Progenitor cell of endocrine pancreas (in vitro differentiated cells): Measurements from ENCODE around the gene SRPK2. TPM values are rescaled to one million over a fixed set of nuclear protein-coding genes. Genes with fewer than 3 reads are reported as not detected.

Source experiments
- DNase-seq: peaks from one replicate; pipeline ENCODE4 v3.0.0; 2021; ENCODE audit warnings: low spot score; ENCODE audit not compliant: unreplicated experiment
- H3K27ac Mint-ChIP-seq: 2 replicates; pipeline ENCODE4 v1.8.0; 2021; ENCODE audit warnings: mild to moderate bottlenecking, moderate library complexity, mixed read lengths
- H3K27me3 Mint-ChIP-seq: 2 replicates; pipeline ENCODE4 v1.8.0; 2021; ENCODE audit warnings: mixed read lengths
- H3K36me3 Mint-ChIP-seq: 2 replicates; pipeline ENCODE4 v1.8.0; 2022; ENCODE audit warnings: mixed read lengths; ENCODE audit not compliant: insufficient read depth
- H3K4me1 Mint-ChIP-seq: 2 replicates; pipeline ENCODE4 v1.8.0; 2021; ENCODE audit warnings: low read depth, mixed read lengths
- H3K4me3 Mint-ChIP-seq: 2 replicates; pipeline ENCODE4 v1.8.0; 2021; ENCODE audit warnings: low read depth, mild to moderate bottlenecking, moderate library complexity, mixed read lengths
- H3K9me3 Mint-ChIP-seq: 2 replicates; pipeline ENCODE4 v1.8.0; 2021; ENCODE audit warnings: low read depth, mixed read lengths
- total RNA-seq: library from RNA; stranded (reverse); gene quantifications from 2 replicates; pipeline ENCODE4 v1.2.1, GENCODE V29; 2021
- TF ChIP-seq, protein P1 (sequence below): fragments of 200-600 bp; sonication (generic); IDR thresholded peaks from one replicate; pipeline ENCODE4 v1.5.0; 2021; ENCODE audit warnings: antibody characterized with exemption, mild to moderate bottlenecking; ENCODE audit not compliant: unreplicated experiment

SRPK2 gene
- total RNA-seq, 1 donor from 2014 or later, result 78.8 TPM

GRCh38 chr7:105389088-105389650 lies 448 bp upstream of the SRPK2 start:
- TF ChIP-seq, protein P1, sequence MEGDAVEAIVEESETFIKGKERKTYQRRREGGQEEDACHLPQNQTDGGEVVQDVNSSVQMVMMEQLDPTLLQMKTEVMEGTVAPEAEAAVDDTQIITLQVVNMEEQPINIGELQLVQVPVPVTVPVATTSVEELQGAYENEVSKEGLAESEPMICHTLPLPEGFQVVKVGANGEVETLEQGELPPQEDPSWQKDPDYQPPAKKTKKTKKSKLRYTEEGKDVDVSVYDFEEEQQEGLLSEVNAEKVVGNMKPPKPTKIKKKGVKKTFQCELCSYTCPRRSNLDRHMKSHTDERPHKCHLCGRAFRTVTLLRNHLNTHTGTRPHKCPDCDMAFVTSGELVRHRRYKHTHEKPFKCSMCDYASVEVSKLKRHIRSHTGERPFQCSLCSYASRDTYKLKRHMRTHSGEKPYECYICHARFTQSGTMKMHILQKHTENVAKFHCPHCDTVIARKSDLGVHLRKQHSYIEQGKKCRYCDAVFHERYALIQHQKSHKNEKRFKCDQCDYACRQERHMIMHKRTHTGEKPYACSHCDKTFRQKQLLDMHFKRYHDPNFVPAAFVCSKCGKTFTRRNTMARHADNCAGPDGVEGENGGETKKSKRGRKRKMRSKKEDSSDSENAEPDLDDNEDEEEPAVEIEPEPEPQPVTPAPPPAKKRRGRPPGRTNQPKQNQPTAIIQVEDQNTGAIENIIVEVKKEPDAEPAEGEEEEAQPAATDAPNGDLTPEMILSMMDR, result peak; percentile 18

GRCh38 chr7:105387508-105388355 lies 989 bp downstream of the SRPK2 start:
- Mint-ChIP-seq H3K9me3 (peaks cover 4% of the 10 kb centered on the region), H3K4me1 (peaks cover 9% of the 10 kb centered on the region), H3K4me3 (peak overlapping the region; percentile 94), H3K27ac (peak overlapping the region; percentile 97), H3K36me3 (peaks cover 8% of the 10 kb centered on the region), H3K27me3 (no peaks in the 10 kb centered on the region)
- TF ChIP-seq, protein P1, result no peak
- DNase-seq, result peak; percentile 42

More at GRCh38 chr7:105389088-105389650, 448 bp upstream of the SRPK2 start:
- peaks cover 9% of the 10 kb centered on the region for H3K4me1 Mint-ChIP-seq
- peak overlapping the region; percentile 92 for H3K4me3 Mint-ChIP-seq
- H3K27me3 Mint-ChIP-seq, result no peaks in the 10 kb centered on the region
- DNase-seq, result no peak
- H3K27ac Mint-ChIP-seq, result peak overlapping the region; percentile 95
- H3K36me3 Mint-ChIP-seq, result peaks cover 7% of the 10 kb centered on the region
- peaks cover 4% of the 10 kb centered on the region for H3K9me3 Mint-ChIP-seq

GRCh38 chr7:105377903-105378302 lies 10.8 kb downstream of the SRPK2 start:
- H3K27ac Mint-ChIP-seq, result peak overlapping the region; percentile 60
- peaks cover 9% of the 10 kb centered on the region for H3K36me3 Mint-ChIP-seq
- peaks cover 10% of the 10 kb centered on the region for H3K4me1 Mint-ChIP-seq
- H3K4me3 Mint-ChIP-seq, result no peak overlapping the region
- peaks cover 3% of the 10 kb centered on the region for H3K9me3 Mint-ChIP-seq
- TF ChIP-seq, protein P1, result no peak
- H3K27me3 Mint-ChIP-seq, result no peaks in the 10 kb centered on the region
- DNase-seq, result no peak

DNA sequence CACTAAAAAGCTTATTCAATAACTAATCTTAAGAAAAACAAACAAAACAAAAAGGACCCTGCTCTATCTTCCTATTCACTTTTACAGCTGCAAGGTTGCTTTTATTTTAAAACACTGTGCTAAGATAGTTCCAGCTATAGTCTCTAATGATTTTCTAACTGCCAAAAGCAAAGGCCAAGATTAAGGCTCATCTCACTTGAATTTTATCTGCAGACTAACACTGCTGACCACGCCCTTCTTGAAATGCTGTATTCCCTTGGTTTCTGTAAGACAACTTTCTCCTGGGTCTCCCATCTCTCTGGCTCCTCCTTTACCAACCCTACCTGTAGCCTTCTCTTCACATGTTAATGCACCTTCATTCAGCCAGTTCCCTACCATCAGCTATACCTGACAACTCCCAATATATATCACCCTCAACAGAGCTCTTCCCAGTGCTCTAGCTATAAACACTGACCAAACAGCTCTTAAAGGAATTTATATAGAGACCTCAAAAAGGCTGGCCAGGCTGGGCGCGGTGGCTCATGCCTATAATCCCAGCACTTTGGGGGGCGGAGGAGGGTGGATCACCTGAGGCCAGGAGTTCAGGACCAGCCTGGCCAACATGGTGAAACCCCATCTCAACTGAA lies 11.7 kb downstream of the SRPK2 start:
- Mint-ChIP-seq H3K4me3 (no peak overlapping the region), H3K27ac (no peak overlapping the region), H3K4me1 (peaks cover 10% of the 10 kb centered on the region), H3K27me3 (no peaks in the 10 kb centered on the region), H3K9me3 (peaks cover 3% of the 10 kb centered on the region), H3K36me3 (peaks cover 6% of the 10 kb centered on the region)
- TF ChIP-seq, protein P1, result no peak
- DNase-seq, result no peak

- Mint-ChIP-seq H3K27ac (no peak overlapping the region), H3K9me3 (peaks cover 3% of the 10 kb centered on the region), H3K4me3 (no peak overlapping the region), H3K36me3 (peaks cover 10% of the 10 kb centered on the region), H3K4me1 (peaks cover 7% of the 10 kb centered on the region), H3K27me3 (no peaks in the 10 kb centered on the region)
- TF ChIP-seq, protein P1, result no peak
- no peak for DNase-seq
These were observed 18.8 kb downstream of the SRPK2 start for GRCh38 chr7:105369944-105370343.
